Measurements from ENCODE around the gene VWC2L. TPM values are rescaled to one million over a fixed set of nuclear protein-coding genes. Genes with fewer than 3 reads are reported as not detected.

The VWC2L gene
- total and polyA plus RNA-seq, 7 experiments from 2014 or later, result not detected

DNA sequence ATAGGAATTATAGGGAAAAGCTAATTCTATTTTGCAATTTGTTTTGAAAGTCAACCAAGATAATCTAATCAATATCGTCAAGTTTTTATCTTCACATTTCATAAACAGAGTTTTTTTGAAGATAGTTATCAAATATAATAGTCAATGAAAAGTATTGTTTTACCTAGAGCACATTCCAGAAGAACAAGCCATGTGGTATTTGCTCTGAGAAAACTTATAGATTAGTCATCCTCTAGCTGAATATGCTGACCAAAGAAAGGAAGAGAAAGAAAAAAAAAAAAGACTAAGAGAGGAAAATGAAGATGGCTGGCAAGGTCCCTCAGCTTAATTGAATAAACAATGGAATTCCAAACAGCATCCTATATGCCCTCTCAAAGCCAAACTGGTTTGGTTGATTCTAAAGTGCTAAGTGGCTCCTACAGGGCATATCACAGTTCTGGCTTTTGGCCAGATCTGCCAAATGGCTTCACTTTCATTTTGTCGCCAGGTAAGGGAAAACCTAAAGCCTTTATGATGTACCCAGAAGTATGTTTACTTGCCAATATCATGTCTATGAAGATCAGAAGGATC, 132.6 kb downstream of the VWC2L start:
- Mint-ChIP-seq H3K27ac (no peak overlapping the region), H3K36me3 (no peaks in the 10 kb centered on the region), H3K27me3 (peaks cover 0 to 4% (median 0%) of the 10 kb centered on the region in 5 donors), H3K4me1 (no peaks in the 10 kb centered on the region), H3K4me3 (no peak overlapping the region), H3K9me3 (no peaks in the 10 kb centered on the region)
- ATAC-seq (no peak), DNase-seq (no peak)
- Histone ChIP-seq H3K4me3 (ENCODE audit: low read length) (no peak overlapping the region), H3K9me3 (ENCODE audit: control insufficient read depth in 2 of 3, low read length in 3 of 3) (no peaks in the 10 kb centered on the region), H3K27ac (ENCODE audit: low read depth, low read length) (no peak overlapping the region), H3K27me3 (ENCODE audit: control insufficient read depth in 2 of 2, insufficient read depth in 2 of 2, low read length in 2 of 2) (no peaks in the 10 kb centered on the region), H3K36me3 (ENCODE audit: control insufficient read depth in 2 of 3, insufficient read depth in 3 of 3, low read length in 3 of 3) (no peaks in the 10 kb centered on the region), H3K4me1 (ENCODE audit: control insufficient read depth in 2 of 2, insufficient read depth in 2 of 2, low read length in 2 of 2) (no peaks in the 10 kb centered on the region)
- CTCF ChIA-PET, result no interaction called here
- intact Hi-C loops (cut with micrococcal nuclease), result no loop called here
- POLR2A ChIA-PET, result no interaction called here

DNA sequence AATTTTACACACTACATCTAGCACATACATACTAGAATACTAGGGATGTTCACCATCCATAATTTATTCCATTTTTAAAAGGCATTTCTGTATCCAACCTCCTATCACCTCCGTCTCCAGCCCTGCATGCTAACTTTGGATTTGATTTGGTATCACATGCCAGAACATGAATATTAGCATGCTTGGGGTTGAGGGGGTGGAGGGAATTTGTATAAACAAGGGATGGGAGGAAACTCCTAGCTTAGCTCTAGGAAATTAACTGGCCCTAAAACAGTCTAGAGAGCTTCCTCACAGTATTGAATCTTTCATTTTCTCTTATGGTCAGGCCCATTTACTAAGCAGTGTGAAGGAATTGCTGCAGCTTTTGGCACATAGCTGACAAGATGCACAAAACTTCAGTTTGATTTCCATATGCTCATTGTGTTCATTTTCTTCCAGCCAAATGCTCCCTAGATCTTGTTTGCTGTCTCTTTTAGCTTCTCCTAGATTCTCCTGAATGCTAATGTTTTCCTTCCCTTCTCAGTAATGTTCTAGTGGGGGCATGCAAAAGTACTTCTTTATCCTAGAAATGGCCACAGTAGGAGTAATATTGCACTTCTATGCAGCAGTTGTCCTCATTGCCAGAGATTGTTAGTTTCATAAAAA, 135.2 kb downstream of the VWC2L start:
- Histone ChIP-seq H3K9me3 (ENCODE audit: control insufficient read depth in 2 of 3, low read length in 3 of 3) (no peaks in the 10 kb centered on the region), H3K36me3 (ENCODE audit: control insufficient read depth in 2 of 3, insufficient read depth in 3 of 3, low read length in 3 of 3) (no peaks in the 10 kb centered on the region), H3K4me3 (ENCODE audit: low read length) (no peak overlapping the region), H3K4me1 (ENCODE audit: control insufficient read depth in 2 of 2, insufficient read depth in 2 of 2, low read length in 2 of 2) (no peaks in the 10 kb centered on the region), H3K27ac (ENCODE audit: low read depth, low read length) (no peak overlapping the region), H3K27me3 (ENCODE audit: control insufficient read depth in 2 of 2, insufficient read depth in 2 of 2, low read length in 2 of 2) (no peaks in the 10 kb centered on the region)
- Mint-ChIP-seq H3K4me1 (peaks cover 0 to 2% (median 0%) of the 10 kb centered on the region in 7 donors), H3K36me3 (no peaks in the 10 kb centered on the region), H3K27me3 (peaks cover 0 to 4% (median 0%) of the 10 kb centered on the region in 5 donors), H3K9me3 (peaks cover 0 to 3% (median 0%) of the 10 kb centered on the region in 11 donors), H3K27ac (no peak overlapping the region), H3K4me3 (no peak overlapping the region)
- CTCF ChIA-PET, result no interaction called here
- ATAC-seq (no peak), DNase-seq (no peak)
- POLR2A ChIA-PET, result no interaction called here
- intact Hi-C loops (cut with micrococcal nuclease), result no loop called here

DNA sequence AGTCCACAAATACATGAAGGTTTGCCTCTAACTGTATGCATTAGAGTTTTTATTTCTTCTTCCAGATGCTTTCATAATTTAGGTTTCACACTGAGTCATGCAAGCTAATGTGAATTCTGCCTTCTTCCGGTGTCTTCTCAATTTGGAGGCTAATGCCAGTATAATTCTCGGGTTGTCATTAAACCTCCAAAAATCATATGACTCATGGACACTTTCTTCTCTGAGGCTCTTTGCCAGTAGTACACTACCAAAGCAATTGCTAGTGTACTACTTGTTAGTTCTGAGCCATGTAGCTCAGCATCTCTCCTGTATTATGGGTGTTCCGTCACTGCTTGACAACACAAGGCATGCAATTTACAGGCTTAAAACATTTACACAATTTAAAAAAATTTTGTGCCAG, 137.1 kb downstream of the VWC2L start:
- peaks cover 0 to 4% (median 0%) of the 10 kb centered on the region in 5 donors for H3K27me3 Mint-ChIP-seq
- DNase-seq (no peak), ATAC-seq (no peak)
- Histone ChIP-seq H3K27ac (ENCODE audit: low read depth, low read length) (no peak overlapping the region), H3K4me3 (ENCODE audit: low read length) (no peak overlapping the region), H3K4me1 (ENCODE audit: control insufficient read depth in 2 of 2, insufficient read depth in 2 of 2, low read length in 2 of 2) (no peaks in the 10 kb centered on the region), H3K36me3 (ENCODE audit: control insufficient read depth in 2 of 3, insufficient read depth in 3 of 3, low read length in 3 of 3) (no peaks in the 10 kb centered on the region), H3K9me3 (ENCODE audit: control insufficient read depth in 2 of 3, low read length in 3 of 3) (no peaks in the 10 kb centered on the region), H3K27me3 (ENCODE audit: control insufficient read depth in 2 of 2, insufficient read depth in 2 of 2, low read length in 2 of 2) (no peaks in the 10 kb centered on the region)
- H3K27ac Mint-ChIP-seq, result no peak overlapping the region
- ChIA-PET CTCF (no interaction called here), POLR2A (no interaction called here)
- no peak overlapping the region for H3K4me3 Mint-ChIP-seq
- peaks cover 0 to 2% (median 0%) of the 10 kb centered on the region in 7 donors for H3K4me1 Mint-ChIP-seq
- H3K36me3 Mint-ChIP-seq, result no peaks in the 10 kb centered on the region
- intact Hi-C loops (cut with micrococcal nuclease), result no loop called here
- H3K9me3 Mint-ChIP-seq, result peaks cover 0 to 3% (median 0%) of the 10 kb centered on the region in 11 donors

DNA sequence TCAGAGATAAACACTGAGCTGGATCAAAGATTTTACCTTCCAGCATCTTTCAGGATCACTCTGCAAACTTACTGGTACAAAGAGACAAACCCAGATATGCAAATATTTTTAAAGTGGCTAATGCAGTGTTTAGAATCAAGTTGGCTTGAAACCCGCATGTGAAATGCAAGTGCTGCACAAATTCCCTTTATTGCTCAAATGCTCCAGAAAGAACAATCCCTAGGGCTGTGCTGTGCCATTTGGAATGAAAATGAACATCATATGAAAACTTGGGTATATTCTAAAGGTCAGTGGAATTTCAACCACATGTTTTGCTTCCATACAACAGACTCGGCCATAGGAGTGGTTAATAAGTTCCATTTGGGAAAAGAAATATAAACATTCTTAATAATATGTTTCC, 139.1 kb downstream of the VWC2L start:
- Mint-ChIP-seq H3K36me3 (no peaks in the 10 kb centered on the region), H3K9me3 (peaks cover 0 to 3% (median 0%) of the 10 kb centered on the region in 11 donors), H3K4me3 (no peak overlapping the region), H3K4me1 (peaks cover 0 to 2% (median 0%) of the 10 kb centered on the region in 7 donors), H3K27ac (no peak overlapping the region), H3K27me3 (peaks cover 0 to 7% (median 0%) of the 10 kb centered on the region in 5 donors)
- ATAC-seq (no peak), DNase-seq (no peak)
- intact Hi-C loops (cut with micrococcal nuclease), result no loop called here
- Histone ChIP-seq H3K4me3 (ENCODE audit: low read length) (no peak overlapping the region), H3K9me3 (ENCODE audit: control insufficient read depth in 2 of 3, low read length in 3 of 3) (no peaks in the 10 kb centered on the region), H3K27me3 (ENCODE audit: control insufficient read depth in 2 of 2, insufficient read depth in 2 of 2, low read length in 2 of 2) (no peaks in the 10 kb centered on the region), H3K36me3 (ENCODE audit: control insufficient read depth in 2 of 3, insufficient read depth in 3 of 3, low read length in 3 of 3) (no peaks in the 10 kb centered on the region), H3K4me1 (ENCODE audit: control insufficient read depth in 2 of 2, insufficient read depth in 2 of 2, low read length in 2 of 2) (no peaks in the 10 kb centered on the region), H3K27ac (ENCODE audit: low read depth, low read length) (no peak overlapping the region)
- ChIA-PET CTCF (no interaction called here), POLR2A (no interaction called here)

DNA sequence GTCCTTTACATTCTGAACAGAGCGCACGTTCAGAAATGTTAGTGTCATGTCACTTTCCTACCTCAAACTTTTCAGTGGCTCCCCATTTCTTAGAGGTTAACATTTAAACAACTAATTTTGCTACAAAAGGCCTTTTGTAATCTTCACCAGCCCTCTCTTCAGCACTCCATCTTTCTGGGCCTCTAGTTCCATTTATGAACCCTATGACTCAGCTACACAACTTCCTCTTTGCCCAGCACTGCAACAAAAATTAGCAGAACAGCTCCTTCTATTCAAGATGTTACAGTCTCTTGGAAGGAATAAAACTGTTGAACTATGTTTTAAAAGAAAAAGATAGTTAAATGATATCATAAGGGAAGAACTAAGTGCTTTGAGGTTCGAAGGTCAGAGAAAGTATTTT, 139.9 kb downstream of the VWC2L start:
- Mint-ChIP-seq H3K4me3 (no peak overlapping the region), H3K4me1 (peaks cover 0 to 2% (median 0%) of the 10 kb centered on the region in 7 donors)
- POLR2A ChIA-PET, result no interaction called here

DNA sequence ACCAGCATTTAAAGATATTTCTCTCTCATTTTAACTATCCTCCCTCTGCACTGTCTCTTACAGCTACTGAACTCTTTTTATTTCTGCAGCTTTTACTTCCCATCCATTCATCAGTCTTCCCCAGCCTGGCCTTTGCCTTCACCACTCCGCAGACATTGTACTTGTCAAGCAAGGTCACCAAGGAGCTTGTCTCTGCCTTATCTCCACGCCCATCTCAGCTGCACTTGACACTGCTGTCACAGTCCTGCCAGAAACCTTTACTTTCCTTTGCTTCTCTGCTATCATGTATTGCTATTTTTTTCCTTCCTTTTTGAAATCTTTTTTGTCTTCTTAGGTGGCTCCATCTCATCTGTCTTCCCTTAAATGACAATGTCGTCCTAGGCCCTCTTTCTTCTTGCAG, 147.0 kb downstream of the VWC2L start:
- H3K36me3 ChIP-seq (ENCODE audit: control insufficient read depth in 2 of 3, insufficient read depth in 3 of 3, low read length in 3 of 3), result no peaks in the 10 kb centered on the region
- ATAC-seq (no peak), DNase-seq (no peak)
- no peak overlapping the region for H3K4me3 Mint-ChIP-seq
- peaks cover 0 to 10% (median 0%) of the 10 kb centered on the region in 5 donors for H3K27me3 Mint-ChIP-seq
- H3K9me3 Mint-ChIP-seq, result peaks cover 0 to 4% (median 0%) of the 10 kb centered on the region in 11 donors
- no peaks in the 10 kb centered on the region for H3K9me3 ChIP-seq (ENCODE audit: control insufficient read depth in 2 of 3, low read length in 3 of 3)
- no peaks in the 10 kb centered on the region for H3K4me1 Mint-ChIP-seq
- no peak overlapping the region for H3K4me3 ChIP-seq (ENCODE audit: low read length)
- H3K4me1 ChIP-seq (ENCODE audit: control insufficient read depth in 2 of 2, insufficient read depth in 2 of 2, low read length in 2 of 2), result no peaks in the 10 kb centered on the region
- no peaks in the 10 kb centered on the region for H3K36me3 Mint-ChIP-seq
- POLR2A ChIA-PET, result no interaction called here
- H3K27ac Mint-ChIP-seq, result no peak overlapping the region
- CTCF ChIA-PET, result interaction anchor here (0.6 kb wide), 1 partner anchor 41 kb away, joined by 3 read pairs; no protein-coding TSS in a partner anchor
- H3K27ac ChIP-seq (ENCODE audit: low read depth, low read length), result no peak overlapping the region
- intact Hi-C loops (cut with micrococcal nuclease), result no loop called here
- no peaks in the 10 kb centered on the region for H3K27me3 ChIP-seq (ENCODE audit: control insufficient read depth in 2 of 2, insufficient read depth in 2 of 2, low read length in 2 of 2)

More for the DNA sequence above, 139.9 kb downstream of the VWC2L start:
- H3K27me3 ChIP-seq (ENCODE audit: control insufficient read depth in 2 of 2, insufficient read depth in 2 of 2, low read length in 2 of 2), result no peaks in the 10 kb centered on the region
- no peak overlapping the region for H3K4me3 ChIP-seq (ENCODE audit: low read length)
- no peaks in the 10 kb centered on the region for H3K36me3 ChIP-seq (ENCODE audit: control insufficient read depth in 2 of 3, insufficient read depth in 3 of 3, low read length in 3 of 3)
- H3K9me3 ChIP-seq (ENCODE audit: control insufficient read depth in 2 of 3, low read length in 3 of 3), result no peaks in the 10 kb centered on the region
- no peaks in the 10 kb centered on the region for H3K4me1 ChIP-seq (ENCODE audit: control insufficient read depth in 2 of 2, insufficient read depth in 2 of 2, low read length in 2 of 2)
- CTCF ChIA-PET, result no interaction called here
- Mint-ChIP-seq H3K36me3 (no peaks in the 10 kb centered on the region), H3K9me3 (peaks cover 0 to 3% (median 0%) of the 10 kb centered on the region in 11 donors), H3K27ac (no peak overlapping the region), H3K27me3 (peaks cover 0 to 7% (median 0%) of the 10 kb centered on the region in 5 donors)
- intact Hi-C loops (cut with micrococcal nuclease), result no loop called here
- no peak for DNase-seq
- no peak for ATAC-seq
- H3K27ac ChIP-seq (ENCODE audit: low read depth, low read length), result no peak overlapping the region

DNA sequence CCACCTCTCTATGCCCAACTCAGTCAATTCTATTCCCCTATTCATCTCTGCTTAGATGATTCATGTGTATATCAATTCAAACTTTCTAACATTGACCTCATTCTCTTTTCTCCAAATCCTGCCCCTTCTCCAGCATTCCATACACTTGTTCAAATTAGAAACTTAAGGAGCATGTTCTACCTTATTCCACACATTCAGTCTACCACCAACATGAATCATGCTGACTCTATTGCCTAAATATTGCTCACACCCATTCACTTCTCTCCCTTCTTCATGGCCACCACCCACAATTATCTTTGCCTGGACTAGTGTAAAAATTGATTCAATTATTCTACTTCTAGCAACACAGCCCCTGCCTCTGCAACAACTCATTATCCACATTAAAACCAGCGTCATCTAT, 147.5 kb downstream of the VWC2L start:
- ChIA-PET POLR2A (no interaction called here), CTCF (no interaction called here)
- no peaks in the 10 kb centered on the region for H3K36me3 Mint-ChIP-seq
- H3K27ac ChIP-seq (ENCODE audit: low read depth, low read length), result no peak overlapping the region
- H3K4me3 ChIP-seq (ENCODE audit: low read length), result no peak overlapping the region
- no peaks in the 10 kb centered on the region for H3K4me1 ChIP-seq (ENCODE audit: control insufficient read depth in 2 of 2, insufficient read depth in 2 of 2, low read length in 2 of 2)
- no peak overlapping the region for H3K4me3 Mint-ChIP-seq
- intact Hi-C loops (cut with micrococcal nuclease), result no loop called here
- H3K27me3 ChIP-seq (ENCODE audit: control insufficient read depth in 2 of 2, insufficient read depth in 2 of 2, low read length in 2 of 2), result no peaks in the 10 kb centered on the region
- H3K27me3 Mint-ChIP-seq, result peaks cover 0 to 10% (median 0%) of the 10 kb centered on the region in 5 donors
- no peaks in the 10 kb centered on the region for H3K4me1 Mint-ChIP-seq
- no peaks in the 10 kb centered on the region for H3K9me3 ChIP-seq (ENCODE audit: control insufficient read depth in 2 of 3, low read length in 3 of 3)
- ATAC-seq, result no peak
- no peak overlapping the region for H3K27ac Mint-ChIP-seq
- peaks cover 0 to 4% (median 0%) of the 10 kb centered on the region in 11 donors for H3K9me3 Mint-ChIP-seq
- DNase-seq, result no peak
- H3K36me3 ChIP-seq (ENCODE audit: control insufficient read depth in 2 of 3, insufficient read depth in 3 of 3, low read length in 3 of 3), result no peaks in the 10 kb centered on the region

Measured in naive thymus-derived CD4-positive, alpha-beta T cell (primary cell).